Right lobe of liver (tissue), 6 donors: ENCODE measurements around the gene GSTP1. TPM values are rescaled to one million over a fixed set of nuclear protein-coding genes. Genes with fewer than 3 reads are reported as not detected.
A peak's percentile ranks its signal among the peaks of the same experiment; 100 is the strongest.

Source experiments
- ATAC-seq, 4 donors: fragments of 200-7000 bp; cut with Tn5 transposase; one replicate each; pipeline ENCODE4 v1.9.1; 2020; ENCODE audit warnings: mild to moderate bottlenecking in 4 of 4, moderate library complexity in 4 of 4
- DNase-seq, 3 donors: peaks; one replicate each; pipeline ENCODE4 v3.0.0-alpha.2; 2020
- H3K27ac ChIP-seq, 3 donors: fragments of 200-600 bp; one replicate each; pipeline ENCODE4 v1.8.0; 2022
- H3K27me3 ChIP-seq, 2 donors: fragments of 200-600 bp; one replicate each; pipeline ENCODE4 v1.8.0; 2022
- H3K36me3 ChIP-seq, 4 donors: fragments of 200-600 bp; sonication (generic) in 1 of 4; one replicate each; pipeline versions ENCODE4 v1.5.1 to v1.8.0; 2017 to 2022; ENCODE audit warnings: control low read depth in 1 of 4
- H3K4me1 ChIP-seq, 4 donors: fragments of 200-600 bp; sonication (generic) in 1 of 4; one replicate each; pipeline versions ENCODE4 v1.5.1 to v1.8.0; 2017 to 2022; ENCODE audit warnings: control low read depth in 1 of 4
- H3K4me3 ChIP-seq, 3 donors: fragments of 200-600 bp; one replicate each; pipeline ENCODE4 v1.8.0; 2022
- H3K9me3 ChIP-seq, 4 donors: fragments of 200-600 bp; sonication (generic) in 1 of 4; one replicate each; pipeline versions ENCODE4 v1.5.1 to v1.8.0; 2017 to 2022; ENCODE audit warnings: control low read depth in 1 of 4
- CTCF ChIP-seq, 4 donors: fragments of 200-600 bp in 3 of 4; fragments of 450-650 bp in 1 of 4; IDR thresholded peaks; one replicate each; pipeline versions ENCODE4 v1.5.1 to v1.8.0; 2016 to 2022; ENCODE audit warnings: antibody characterized with exemption in 4 of 4, mild to moderate bottlenecking in 2 of 4
- POLR2A ChIP-seq: fragments of 450-650 bp; IDR thresholded peaks from one replicate; pipeline ENCODE4 v1.6.1; 2017; ENCODE audit warnings: antibody characterized with exemption, mild to moderate bottlenecking
- WGBS: methylation state at CpG from one replicate; pipeline ENCODE4 v1.1.6; 2018; ENCODE audit warnings: low coverage, low lambda C conversion rate; ENCODE audit not compliant: insufficient coverage; ENCODE audit errors: missing lambda C conversion rate; 5-methylcytosine and 5-hydroxymethylcytosine counted together
- intact Hi-C, 2 donors: fragments of 100-400 bp; cut with DNase I; formaldehyde crosslinking; loops; one replicate each; pipeline versions ENCODE4 v1.11.2 to v1.14.1; 2022
- total RNA-seq, 6 experiments: library from RNA; depleted of rRNA in 2 of 6; stranded (reverse); fragments of >200 nt in 2 of 6; fragmentation: NEBNext Ultra II Directional in 3 of 6; extraction: Animal tissue kit (Norgen Biotek cat#: 25700) in 3 of 6; gene quantifications; one replicate each; pipeline versions ENCODE4 v1.1.0 to v1.2.4, GENCODE V29; 2016 to 2023
- donor health status: DM: no; HTN: yes; CAD: no.
- donor health status: DM: no; HTN: no; CAD: no.
- donor health status: DM: no; HTN: no; CAD: no.
- donor health status: DM: no; HTN: yes; CAD: no.
- donor health status: DM: no; HTN: yes; CAD: no.

GSTP1 gene
- total RNA-seq, 6 experiments from 2014 or later = 16.6 to 51.4 (median 32.3) TPM

- WGBS = 95% methylated on average over 3 of the region's 10 CpGs
- DNase-seq (peak in 1 of 3 donors; percentile 38), ATAC-seq (no peak)
- TF ChIP-seq CTCF (IDR thresholded peaks at IDR 0.05) (no peak), POLR2A (no peak)
- intact Hi-C loops = no loop called here
- Histone ChIP-seq H3K27me3 (no peaks in the 10 kb centered on the region), H3K4me3 (no peak overlapping the region), H3K9me3 (no peaks in the 10 kb centered on the region), H3K4me1 (peaks cover 0 to 20% (median 9%) of the 10 kb centered on the region in 4 donors), H3K36me3 (no peaks in the 10 kb centered on the region), H3K27ac (no peak overlapping the region)
Observed at GRCh38 chr11:67626970-67627369, 43.4 kb downstream of the GSTP1 start.

GRCh38 chr11:67627441-67627811 lies 43.8 kb downstream of the GSTP1 start:
- peaks cover 0 to 24% (median 11%) of the 10 kb centered on the region in 4 donors for H3K4me1 ChIP-seq
- no peak for TF ChIP-seq CTCF (IDR thresholded peaks at IDR 0.05)
- no peak for TF ChIP-seq POLR2A
- no peak overlapping the region for H3K4me3 ChIP-seq
- WGBS = 100% methylated on average over 1 of the region's 6 CpGs
- intact Hi-C loops = no loop called here
- DNase-seq (peak; percentile 17 to 44 (median 40)), ATAC-seq (no peak)
- no peak overlapping the region for H3K27ac ChIP-seq
- no peaks in the 10 kb centered on the region for H3K36me3 ChIP-seq
- no peaks in the 10 kb centered on the region for H3K27me3 ChIP-seq
- H3K9me3 ChIP-seq = no peaks in the 10 kb centered on the region

- intact Hi-C loops = no loop called here
- no peak overlapping the region for H3K4me3 ChIP-seq
- TF ChIP-seq CTCF (IDR thresholded peaks at IDR 0.05) (no peak), POLR2A (no peak)
- peak; percentile 19 to 53 (median 49) for DNase-seq
- H3K27ac ChIP-seq = no peak overlapping the region
- H3K4me1 ChIP-seq = peaks cover 0 to 30% (median 14%) of the 10 kb centered on the region in 4 donors
- 91% methylated on average over 4 of the region's 15 CpGs for WGBS
- no peaks in the 10 kb centered on the region for H3K9me3 ChIP-seq
- no peaks in the 10 kb centered on the region for H3K27me3 ChIP-seq
- no peaks in the 10 kb centered on the region for H3K36me3 ChIP-seq
- ATAC-seq = no peak
Observed at GRCh38 chr11:67627812-67628624, 44.4 kb downstream of the GSTP1 start.

- Histone ChIP-seq H3K36me3 (no peaks in the 10 kb centered on the region), H3K4me3 (peak overlapping the region; percentile 52 to 65 (median 63)), H3K27me3 (no peaks in the 10 kb centered on the region), H3K9me3 (no peaks in the 10 kb centered on the region), H3K27ac (peak overlapping the region in 2 of 3 donors; percentile 70 to 82), H3K4me1 (peaks cover 0 to 31% (median 15%) of the 10 kb centered on the region in 4 donors)
- intact Hi-C loops = no loop called here
- ATAC-seq (no peak), DNase-seq (peak; percentile 45 to 65 (median 53))
- TF ChIP-seq CTCF (IDR thresholded peaks at IDR 0.05) (no peak), POLR2A (no peak)
- WGBS = 38% methylated on average over 8 of the region's 25 CpGs
Observed at GRCh38 chr11:67628710-67629385, 45.2 kb downstream of the GSTP1 start.
